Measurements from ENCODE around the gene NFKBIA. TPM values are rescaled to one million over a fixed set of nuclear protein-coding genes. Genes with fewer than 3 reads are reported as not detected.
"Not testable (repeated sequence)": the region's sequence is repeated elsewhere in the genome, so short reads cannot be mapped to it uniquely, and the experiment has no call there.

Gene NFKBIA
- total RNA-seq, 1 experiment from 2014 or later: 101 TPM

GRCh38 chr14:35383569-35384454, 20.7 kb downstream of the NFKBIA start:
- in situ Hi-C loops (cut with HindIII; ENCODE audit: low sequenced_read_pairs): no loop called here

GRCh38 chr14:35380794-35381193, 23.8 kb downstream of the NFKBIA start:
- DNase-seq (ENCODE audit: low spot score): no peak
- in situ Hi-C loops (cut with HindIII; ENCODE audit: low sequenced_read_pairs): no loop called here

More at GRCh38 chr14:35383569-35384454, 20.7 kb downstream of the NFKBIA start:
- DNase-seq (ENCODE audit: low spot score): no peak

GRCh38 chr14:35379234-35379933, 25.2 kb downstream of the NFKBIA start:
- in situ Hi-C loops (cut with HindIII; ENCODE audit: low sequenced_read_pairs); DNase-seq (ENCODE audit: low spot score): not testable (repeated sequence)

GRCh38 chr14:35378425-35379233, 25.9 kb downstream of the NFKBIA start:
- in situ Hi-C loops (cut with HindIII; ENCODE audit: low sequenced_read_pairs): no loop called here
- DNase-seq (ENCODE audit: low spot score): no peak

GRCh38 chr14:35375558-35376025, 29.0 kb downstream of the NFKBIA start:
- DNase-seq (ENCODE audit: low spot score): no peak
- in situ Hi-C loops (cut with HindIII; ENCODE audit: low sequenced_read_pairs): no loop called here

GRCh38 chr14:35374263-35374712, 30.3 kb downstream of the NFKBIA start:
- in situ Hi-C loops (cut with HindIII; ENCODE audit: low sequenced_read_pairs): no loop called here
- no peak for DNase-seq (ENCODE audit: low spot score)

- DNase-seq (ENCODE audit: low spot score); in situ Hi-C loops (cut with HindIII; ENCODE audit: low sequenced_read_pairs): not testable (repeated sequence)
Measured at GRCh38 chr14:35373208-35373607, 31.3 kb downstream of the NFKBIA start.

GRCh38 chr14:35370969-35371368, 33.6 kb downstream of the NFKBIA start:
- no peak for DNase-seq (ENCODE audit: low spot score)
- in situ Hi-C loops (cut with HindIII; ENCODE audit: low sequenced_read_pairs): no loop called here

- DNase-seq (ENCODE audit: low spot score): peak; percentile 59
- in situ Hi-C loops (cut with HindIII; ENCODE audit: low sequenced_read_pairs): no loop called here
Measured at GRCh38 chr14:35369701-35370191, 34.8 kb downstream of the NFKBIA start.

- in situ Hi-C loops (cut with HindIII; ENCODE audit: low sequenced_read_pairs): no loop called here
- DNase-seq (ENCODE audit: low spot score): no peak
Measured at GRCh38 chr14:35368583-35369392, 35.8 kb downstream of the NFKBIA start.

GRCh38 chr14:35368139-35368460, 36.4 kb downstream of the NFKBIA start:
- in situ Hi-C loops (cut with HindIII; ENCODE audit: low sequenced_read_pairs): no loop called here
- DNase-seq (ENCODE audit: low spot score): no peak

GRCh38 chr14:35367056-35367372, 37.5 kb downstream of the NFKBIA start:
- DNase-seq (ENCODE audit: low spot score): no peak

GRCh38 chr14:35366521-35366976, 38.0 kb downstream of the NFKBIA start:
- no peak for DNase-seq (ENCODE audit: low spot score)
- in situ Hi-C loops (cut with HindIII; ENCODE audit: low sequenced_read_pairs): no loop called here

More at GRCh38 chr14:35367056-35367372, 37.5 kb downstream of the NFKBIA start:
- in situ Hi-C loops (cut with HindIII; ENCODE audit: low sequenced_read_pairs): no loop called here

GRCh38 chr14:35366056-35366451, 38.5 kb downstream of the NFKBIA start:
- in situ Hi-C loops (cut with HindIII; ENCODE audit: low sequenced_read_pairs): no loop called here
- DNase-seq (ENCODE audit: low spot score): no peak

GRCh38 chr14:35365130-35366055, 39.2 kb downstream of the NFKBIA start:
- DNase-seq (ENCODE audit: low spot score): no peak
- in situ Hi-C loops (cut with HindIII; ENCODE audit: low sequenced_read_pairs): no loop called here

- no peak for DNase-seq (ENCODE audit: low spot score)
- in situ Hi-C loops (cut with HindIII; ENCODE audit: low sequenced_read_pairs): no loop called here
Measured at GRCh38 chr14:35362911-35363374, 41.6 kb downstream of the NFKBIA start.

- no peak for DNase-seq (ENCODE audit: low spot score)
- in situ Hi-C loops (cut with HindIII; ENCODE audit: low sequenced_read_pairs): no loop called here
Measured at GRCh38 chr14:35362450-35362849, 42.1 kb downstream of the NFKBIA start.

- in situ Hi-C loops (cut with HindIII; ENCODE audit: low sequenced_read_pairs): no loop called here
- no peak for DNase-seq (ENCODE audit: low spot score)
Measured at GRCh38 chr14:35361141-35361480, 43.4 kb downstream of the NFKBIA start.
